D721Med (cell line): ENCODE measurements around the gene C2orf74.
"Not testable (repeated sequence)": the region's sequence is repeated elsewhere in the genome, so short reads cannot be mapped to it uniquely, and the experiment has no call there.

Source experiments
- DNase-seq: peaks from one replicate; pipeline ENCODE4 v3.0.0; 2011; ENCODE audit warnings: low spot score; ENCODE audit not compliant: insufficient read length
- FAIRE-seq: peaks from 2 replicates; lab custom pipeline; 2011; peaks lifted over from hg19 to GRCh38; lab: Jason Lieb, UNC
- CTCF ChIP-seq: IDR thresholded peaks from 2 replicates; pipeline ENCODE4 v1.5.1; 2012; ENCODE audit warnings: mild to moderate bottlenecking, control low read depth; ENCODE audit not compliant: insufficient read depth; ENCODE audit errors: missing control alignments

Gene C2orf74

GRCh38 chr2:61134141-61134540 is 27.8 kb upstream of the C2orf74 start:
- DNase-seq (no peak), FAIRE-seq (no peak)
- no peak for TF ChIP-seq CTCF

DNA sequence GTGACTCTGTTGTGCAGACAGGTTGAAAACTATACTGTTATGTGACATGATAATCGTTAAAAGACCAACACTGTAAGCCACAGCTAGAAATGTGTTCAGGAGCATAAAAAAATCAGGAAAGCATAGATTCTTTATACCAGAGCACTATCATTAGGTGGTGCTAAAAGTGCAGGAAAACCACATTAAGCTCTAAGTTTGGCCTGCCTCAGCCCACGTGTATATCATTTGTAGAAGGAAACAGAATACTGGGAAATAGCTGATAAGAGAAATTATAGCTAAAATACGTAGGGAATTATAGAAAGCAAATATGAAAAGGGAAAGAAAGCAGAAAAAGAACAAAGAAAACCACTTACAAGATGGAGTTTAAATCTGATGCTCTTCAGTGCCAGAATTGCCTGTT is 26.5 kb upstream of the C2orf74 start:
- FAIRE-seq (no peak), DNase-seq (no peak)

DNA sequence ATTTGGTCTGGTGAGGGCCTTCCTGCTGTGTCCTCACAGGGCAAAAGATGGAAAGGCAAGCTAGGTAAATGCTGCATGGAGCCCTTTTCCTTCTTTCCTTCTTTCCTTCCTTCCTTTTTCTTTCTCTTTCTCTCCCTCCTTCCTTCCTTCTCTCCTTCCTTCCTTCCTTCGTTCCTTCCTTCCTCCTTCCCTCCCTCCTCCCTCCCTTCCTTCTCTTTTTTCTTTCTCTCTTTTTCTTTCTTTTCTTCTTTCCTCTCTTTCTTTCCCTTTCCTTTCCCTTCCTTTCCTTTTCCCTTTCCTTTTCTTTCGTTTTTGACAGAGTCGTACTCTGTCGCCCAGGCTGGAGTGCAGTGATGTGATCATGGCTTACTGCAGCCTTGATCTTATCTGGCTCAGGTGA is 23.1 kb upstream of the C2orf74 start:
- TF ChIP-seq CTCF, result no peak
- no peak for FAIRE-seq

More for the DNA sequence above, 26.5 kb upstream of the C2orf74 start:
- TF ChIP-seq CTCF, result peak; percentile 63

GRCh38 chr2:61141151-61141550 is 20.8 kb upstream of the C2orf74 start:
- TF ChIP-seq CTCF, result no peak
- DNase-seq (no peak), FAIRE-seq (no peak)

More for the DNA sequence above, 23.1 kb upstream of the C2orf74 start:
- no peak for DNase-seq

- peak; percentile 88 for FAIRE-seq
- DNase-seq, result peak; percentile 84
- no peak for TF ChIP-seq CTCF
These were observed 17.2 kb upstream of the C2orf74 start for GRCh38 chr2:61144697-61145268.

DNA sequence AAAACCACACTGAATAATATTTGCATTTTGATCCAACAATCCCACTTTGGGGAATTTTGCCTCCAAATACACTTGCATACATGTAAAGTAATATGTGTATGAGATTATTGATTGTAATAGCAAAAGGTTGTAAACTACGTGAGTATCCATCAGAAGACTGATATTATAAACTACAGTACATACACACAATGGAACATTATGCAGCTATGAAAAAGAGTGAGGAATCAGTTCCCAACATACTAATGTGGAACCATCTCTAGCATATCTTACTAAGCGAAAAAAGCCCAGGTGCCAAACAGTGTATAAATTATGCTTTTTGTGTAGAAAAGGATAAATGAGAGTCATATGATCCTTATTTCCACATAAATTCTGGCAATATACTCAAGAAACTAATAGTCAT is 16.0 kb upstream of the C2orf74 start:
- DNase-seq (no peak), FAIRE-seq (no peak)
- TF ChIP-seq CTCF, result no peak

GRCh38 chr2:61148091-61148490 is 13.9 kb upstream of the C2orf74 start:
- not testable (repeated sequence) for DNase-seq, FAIRE-seq

DNA sequence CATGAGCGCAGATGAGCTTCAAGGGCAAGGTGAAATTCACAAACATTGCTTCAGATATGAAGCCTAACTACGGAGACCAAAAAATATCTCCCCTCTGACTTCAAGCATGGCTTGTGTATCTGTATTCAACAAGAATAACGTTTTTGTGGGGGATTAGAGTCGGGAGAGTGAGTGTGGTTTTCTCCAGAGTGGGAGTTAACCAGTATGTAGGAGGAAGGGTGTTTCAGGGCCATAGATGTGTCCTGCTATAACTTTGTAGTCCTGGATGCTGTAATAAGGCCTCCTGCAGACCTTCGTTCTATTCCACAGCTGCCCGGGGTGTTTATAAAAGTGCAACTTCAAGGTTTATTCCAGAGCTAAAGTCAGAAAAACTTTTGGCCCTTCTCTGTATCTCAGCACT is 12.9 kb upstream of the C2orf74 start:
- DNase-seq (no peak), FAIRE-seq (no peak)
- no peak for TF ChIP-seq CTCF
